ENCODE measurements around the gene CTXN3.

- TF ChIP-seq GATA2 (IDR thresholded peaks at IDR 0.05; ENCODE audit: low read depth, low read length) (no peak), GATA3 (IDR thresholded peaks at IDR 0.05; ENCODE audit: low read depth, low read length) (no peak)
Measured at GRCh38 chr5:127602896-127603844, 45.7 kb upstream of the CTXN3 start.

Data from SH-SY5Y (cell line).